H9 (cell line): Measurements from ENCODE around the gene CCL17. TPM values are rescaled to one million over a fixed set of nuclear protein-coding genes. Genes with fewer than 3 reads are reported as not detected.

ENCODE experiments used
- DNase-seq: peaks from one replicate; pipeline ENCODE4 v3.0.0-alpha.2; 2017
- H2AFZ ChIP-seq: one replicate; pipeline ENCODE4 v1.6.1; 2013; ENCODE audit warnings: mild to moderate bottlenecking, low read length, control low read depth, moderate library complexity
- H2AK5ac ChIP-seq: 2 replicates; pipeline ENCODE4 v1.6.1; 2013; ENCODE audit warnings: low read length, control low read depth, mixed read lengths; ENCODE audit not compliant: insufficient read length
- H2BK120ac ChIP-seq: one replicate; pipeline ENCODE4 v1.6.1; 2013; ENCODE audit warnings: low read depth, mild to moderate bottlenecking, low read length, control low read depth, inconsistent platforms; ENCODE audit not compliant: poor library complexity, severe bottlenecking
- H2BK12ac ChIP-seq: 2 replicates; pipeline ENCODE4 v1.6.1; 2013; ENCODE audit warnings: low read length, control low read depth, mixed read lengths, low read depth; ENCODE audit not compliant: insufficient read length
- H2BK15ac ChIP-seq: 2 replicates; pipeline ENCODE4 v1.6.1; 2013; ENCODE audit warnings: low read depth, low read length, control low read depth
- H2BK20ac ChIP-seq: one replicate; pipeline ENCODE4 v1.6.1; 2013; ENCODE audit warnings: low read depth, mild to moderate bottlenecking, low read length, control low read depth, inconsistent platforms; ENCODE audit not compliant: poor library complexity, severe bottlenecking
- H2BK5ac ChIP-seq: 2 replicates; pipeline ENCODE4 v1.6.1; 2013; ENCODE audit warnings: low read length, control low read depth, mixed read lengths; ENCODE audit not compliant: insufficient read length
- H3K14ac ChIP-seq: 2 replicates; pipeline ENCODE4 v1.6.1; 2013; ENCODE audit warnings: low read length, control low read depth; ENCODE audit not compliant: insufficient read depth
- H3K18ac ChIP-seq: 2 replicates; pipeline ENCODE4 v1.6.1; 2013; ENCODE audit warnings: low read depth, mild to moderate bottlenecking, mixed read lengths, low read length, control low read depth; ENCODE audit not compliant: insufficient read length
- H3K23ac ChIP-seq: 2 replicates; pipeline ENCODE4 v1.6.1; 2013; ENCODE audit warnings: low read length, control low read depth, mixed read lengths, low read depth; ENCODE audit not compliant: insufficient read length
- H3K23me2 ChIP-seq: 2 replicates; pipeline ENCODE4 v1.6.1; 2013; ENCODE audit warnings: low read depth, mild to moderate bottlenecking, mixed read lengths, low read length, control low read depth; ENCODE audit not compliant: insufficient read length, poor library complexity, severe bottlenecking
- H3K27ac ChIP-seq: 2 replicates; pipeline ENCODE4 v1.5.1; 2013; ENCODE audit warnings: low read length, control low read depth, mixed read lengths, low read depth; ENCODE audit not compliant: insufficient read length
- H3K27me3 ChIP-seq: 2 replicates; pipeline ENCODE4 v1.6.1; 2013; ENCODE audit warnings: low read length, control low read depth, inconsistent platforms; ENCODE audit not compliant: insufficient read depth
- H3K4ac ChIP-seq: 2 replicates; pipeline ENCODE4 v1.6.1; 2013; ENCODE audit warnings: low read depth, mild to moderate bottlenecking, control low read depth, inconsistent platforms, low read length, moderate library complexity
- H3K4me1 ChIP-seq: 2 replicates; pipeline ENCODE4 v1.6.1; 2013; ENCODE audit warnings: low read length, control low read depth, inconsistent platforms; ENCODE audit not compliant: insufficient read depth
- H3K4me2 ChIP-seq: 2 replicates; pipeline ENCODE4 v1.6.1; 2013; ENCODE audit warnings: low read length, control low read depth, mixed read lengths; ENCODE audit not compliant: insufficient read length, insufficient read depth
- H3K56ac ChIP-seq: 2 replicates; pipeline ENCODE4 v1.6.1; 2013; ENCODE audit warnings: low read depth, mild to moderate bottlenecking, mixed read lengths, low read length, control low read depth; ENCODE audit not compliant: insufficient read length
- H3K79me1 ChIP-seq: 2 replicates; pipeline ENCODE4 v1.6.1; 2013; ENCODE audit warnings: low read depth, mild to moderate bottlenecking, moderate library complexity, low read length, control low read depth, inconsistent platforms; ENCODE audit not compliant: insufficient read depth, poor library complexity, severe bottlenecking
- H3K79me2 ChIP-seq: 2 replicates; pipeline ENCODE4 v1.6.1; 2013; ENCODE audit warnings: low read length, control low read depth, inconsistent platforms; ENCODE audit not compliant: insufficient read depth
- H3K9ac ChIP-seq: 2 replicates; pipeline ENCODE4 v1.6.1; 2013; ENCODE audit warnings: low read length, control low read depth, mixed read lengths; ENCODE audit not compliant: insufficient read length; ENCODE audit errors: extremely low read depth
- H3K9me3 ChIP-seq: one replicate; pipeline ENCODE4 v1.6.1; 2013; ENCODE audit warnings: low read depth, low read length, inconsistent platforms; ENCODE audit not compliant: control insufficient read depth
- H3T11ph ChIP-seq: one replicate; pipeline ENCODE4 v1.6.1; 2013; ENCODE audit warnings: mild to moderate bottlenecking, low read length, control low read depth, inconsistent platforms
- H4K20me1 ChIP-seq: one replicate; pipeline ENCODE4 v1.6.1; 2013; ENCODE audit not compliant: control insufficient read depth, insufficient read length, insufficient read depth
- H4K5ac ChIP-seq: 2 replicates; pipeline ENCODE4 v1.6.1; 2013; ENCODE audit warnings: low read depth, mild to moderate bottlenecking, mixed read lengths, low read length, control low read depth; ENCODE audit not compliant: insufficient read length
- H4K8ac ChIP-seq: replicated peaks from 2 replicates; pipeline ENCODE4 v1.6.1; 2013; ENCODE audit warnings: low read length, control low read depth, mixed read lengths, low read depth; ENCODE audit not compliant: insufficient read length
- H4K91ac ChIP-seq: 2 replicates; pipeline ENCODE4 v1.6.1; 2013; ENCODE audit warnings: low read depth, mild to moderate bottlenecking, moderate library complexity, mixed read lengths, low read length, control low read depth; ENCODE audit not compliant: insufficient read length
- H3K27ac Mint-ChIP-seq, 3 experiments: 2 replicates in 2 of 3; 3 replicates in 1 of 3; pipeline ENCODE4 v1.8.0; 2020 to 2021; ENCODE audit warnings: mixed read lengths in 3 of 3, mild to moderate bottlenecking in 1 of 3, moderate library complexity in 1 of 3
- H3K27me3 Mint-ChIP-seq: 2 replicates; pipeline ENCODE4 v1.8.0; 2021; ENCODE audit warnings: low read depth, mild to moderate bottlenecking, moderate library complexity, mixed read lengths
- H3K36me3 Mint-ChIP-seq, 3 experiments: 2 replicates in 2 of 3; 3 replicates in 1 of 3; pipeline ENCODE4 v1.8.0; 2020 to 2021; ENCODE audit warnings: low read depth in 3 of 3, mixed read lengths in 3 of 3; ENCODE audit not compliant: insufficient read depth in 1 of 3
- H3K4me1 Mint-ChIP-seq, 2 experiments: 2 replicates each; pipeline ENCODE4 v1.8.0; 2020; ENCODE audit warnings: mixed read lengths in 2 of 2
- H3K4me3 Mint-ChIP-seq, 2 experiments: 2 replicates in 1 of 2; 3 replicates in 1 of 2; pipeline ENCODE4 v1.8.0; 2020 to 2021; ENCODE audit warnings: mild to moderate bottlenecking in 2 of 2, mixed read lengths in 2 of 2, moderate library complexity in 1 of 2
- H3K9me3 Mint-ChIP-seq, 2 experiments: 2 replicates in 1 of 2; 3 replicates in 1 of 2; pipeline ENCODE4 v1.8.0; 2020; ENCODE audit warnings: mild to moderate bottlenecking in 2 of 2, mixed read lengths in 2 of 2, moderate library complexity in 1 of 2
- CTCF ChIP-seq: fragments of 200-600 bp; sonication (generic); conservative IDR thresholded peaks from 3 replicates; pipeline ENCODE4 v1.8.0; 2021; ENCODE audit warnings: antibody characterized with exemption, mild to moderate bottlenecking
- WGBS: extraction: QIAGEN DNeasy Blood & Tissue Kit; methylation state at CpG from one replicate; pipeline ENCODE4 v1.1.7; 2013; ENCODE audit warnings: missing lambda C conversion rate, low lambda C conversion rate, mixed read lengths; ENCODE audit not compliant: insufficient read length; ENCODE audit errors: extremely low coverage; 5-methylcytosine and 5-hydroxymethylcytosine counted together
- total RNA-seq: library from RNA; stranded (reverse); gene quantifications from 2 replicates; pipeline ENCODE4 v1.2.1, GENCODE V29; 2021

CCL17 gene
- total RNA-seq, 1 experiment from 2014 or later = not detected

DNA sequence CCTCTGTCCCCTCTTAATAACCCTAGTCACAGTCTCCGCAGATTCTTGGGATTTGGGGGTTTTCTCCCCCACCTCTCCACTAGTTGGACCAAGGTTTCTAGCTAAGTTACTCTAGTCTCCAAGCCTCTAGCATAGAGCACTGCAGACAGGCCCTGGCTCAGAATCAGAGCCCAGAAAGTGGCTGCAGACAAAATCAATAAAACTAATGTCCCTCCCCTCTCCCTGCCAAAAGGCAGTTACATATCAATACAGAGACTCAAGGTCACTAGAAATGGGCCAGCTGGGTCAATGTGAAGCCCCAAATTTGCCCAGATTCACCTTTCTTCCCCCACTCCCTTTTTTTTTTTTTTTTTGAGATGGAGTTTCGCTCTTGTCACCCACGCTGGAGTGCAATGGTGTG, 40.4 kb upstream of the CCL17 start:
- no peak overlapping the region for H2AK5ac ChIP-seq
- Mint-ChIP-seq H3K27me3 (peaks cover 9% of the 10 kb centered on the region), H3K27ac (peak overlapping the region in 1 of 3 experiments; percentile 84; a peak in 1 of 7 replicates), H3K9me3 (no peaks in the 10 kb centered on the region), H3K36me3 (no peaks in the 10 kb centered on the region), H3K4me1 (no peaks in the 10 kb centered on the region), H3K4me3 (no peak overlapping the region)
- H3K9me3 ChIP-seq = no peaks in the 10 kb centered on the region
- H3K27ac ChIP-seq = no peak overlapping the region
- no peak for DNase-seq
- H2AFZ ChIP-seq = no peak overlapping the region
- no peak overlapping the region for H3K4ac ChIP-seq
- no peaks in the 10 kb centered on the region for H3K4me1 ChIP-seq
- H3K27me3 ChIP-seq = no peaks in the 10 kb centered on the region
- no peaks in the 10 kb centered on the region for H3K79me2 ChIP-seq
- WGBS = no CpG with 5 or more reads among the region's 3 CpGs
- H3K23me2 ChIP-seq = no peaks in the 10 kb centered on the region
- TF ChIP-seq CTCF = no peak
- H3T11ph ChIP-seq = no peak overlapping the region
- H2BK120ac ChIP-seq = no peak overlapping the region
- H4K5ac ChIP-seq = no peak overlapping the region
- H3K14ac ChIP-seq = no peak overlapping the region
- no peak overlapping the region for H2BK12ac ChIP-seq
- H4K8ac ChIP-seq = no peak overlapping the region
- H2BK15ac ChIP-seq = no peak overlapping the region
- H4K91ac ChIP-seq = no peak overlapping the region
- no peak overlapping the region for H3K23ac ChIP-seq
- H3K56ac ChIP-seq = no peak overlapping the region
- no peaks in the 10 kb centered on the region for H3K79me1 ChIP-seq
- H2BK5ac ChIP-seq = no peak overlapping the region
- no peak overlapping the region for H3K9ac ChIP-seq
- no peak overlapping the region for H3K4me2 ChIP-seq
- H3K18ac ChIP-seq = no peak overlapping the region
- no peaks in the 10 kb centered on the region for H4K20me1 ChIP-seq
- H2BK20ac ChIP-seq = no peak overlapping the region
